Neural progenitor cell (in vitro differentiated cells): Measurements from ENCODE around the gene GLB1L2. TPM values are rescaled to one million over a fixed set of nuclear protein-coding genes. Genes with fewer than 3 reads are reported as not detected.

Source experiments
- DNase-seq: peaks from one replicate; pipeline ENCODE4 v3.0.0-alpha.2; 2016; ENCODE audit warnings: low spot score
- H2AFZ ChIP-seq: fragments of 200-600 bp; sonication (generic); replicated peaks from 2 replicates; pipeline ENCODE4 v1.6.1; 2016; ENCODE audit warnings: antibody characterized with exemption
- H3F3A ChIP-seq: fragments of 200-600 bp; sonication (generic); 2 replicates; pipeline ENCODE4 v1.6.1; 2016; ENCODE audit warnings: antibody characterized with exemption, low read depth
- H3K27ac ChIP-seq: fragments of 200-600 bp; sonication (generic); 2 replicates; pipeline ENCODE4 v1.5.1; 2016; ENCODE audit warnings: mild to moderate bottlenecking
- H3K27me3 ChIP-seq: fragments of 200-600 bp; sonication (generic); 2 replicates; pipeline ENCODE4 v1.6.1; 2016; ENCODE audit warnings: mild to moderate bottlenecking, moderate library complexity
- H3K36me3 ChIP-seq: fragments of 200-600 bp; sonication (generic); 2 replicates; pipeline ENCODE4 v1.5.1; 2016
- H3K4me1 ChIP-seq: fragments of 200-600 bp; sonication (generic); 2 replicates; pipeline ENCODE4 v1.6.1; 2016; ENCODE audit warnings: mixed run types
- H3K4me2 ChIP-seq: fragments of 200-600 bp; sonication (generic); 2 replicates; pipeline ENCODE4 v1.6.1; 2016
- H3K4me3 ChIP-seq: fragments of 200-600 bp; sonication (generic); 2 replicates; pipeline ENCODE4 v1.5.1; 2016
- H3K79me2 ChIP-seq: fragments of 200-600 bp; sonication (generic); 2 replicates; pipeline ENCODE4 v1.6.1; 2016; ENCODE audit warnings: low read depth
- H3K9ac ChIP-seq: fragments of 200-600 bp; sonication (generic); 2 replicates; pipeline ENCODE4 v1.6.1; 2016
- H3K9me3 ChIP-seq: fragments of 200-600 bp; sonication (generic); 2 replicates; pipeline ENCODE4 v1.5.1; 2016; ENCODE audit warnings: low read depth
- H4K20me1 ChIP-seq: fragments of 200-600 bp; sonication (generic); 2 replicates; pipeline ENCODE4 v1.6.1; 2016; ENCODE audit warnings: low read depth
- H3K27ac Mint-ChIP-seq: 3 replicates; pipeline ENCODE4 v1.8.0; 2021; ENCODE audit warnings: mixed read lengths
- H3K27me3 Mint-ChIP-seq: 2 replicates; pipeline ENCODE4 v1.8.0; 2022; ENCODE audit warnings: low read depth, mild to moderate bottlenecking, inconsistent platforms, moderate library complexity, mixed read lengths; ENCODE audit not compliant: insufficient read depth
- H3K36me3 Mint-ChIP-seq: 3 replicates; pipeline ENCODE4 v1.8.0; 2021; ENCODE audit warnings: mixed read lengths
- H3K4me1 Mint-ChIP-seq: 3 replicates; pipeline ENCODE4 v1.8.0; 2021; ENCODE audit warnings: mixed read lengths
- H3K4me3 Mint-ChIP-seq: 3 replicates; pipeline ENCODE4 v1.8.0; 2021; ENCODE audit warnings: mild to moderate bottlenecking, moderate library complexity, mixed read lengths
- H3K9me3 Mint-ChIP-seq: 3 replicates; pipeline ENCODE4 v1.8.0; 2020; ENCODE audit warnings: mixed read lengths
- CTCF ChIP-seq: fragments of 200-600 bp; sonication (generic); IDR thresholded peaks from 2 replicates; pipeline ENCODE4 v1.5.1; 2017; ENCODE audit warnings: antibody characterized with exemption, mild to moderate bottlenecking
- EZH2 ChIP-seq: fragments of 200-600 bp; sonication (generic); IDR thresholded peaks from 2 replicates; pipeline ENCODE4 v1.6.1; 2017; ENCODE audit warnings: antibody characterized with exemption, mild to moderate bottlenecking, moderate library complexity
- EZH2phosphoT487 ChIP-seq: fragments of 200-600 bp; sonication (generic); IDR thresholded peaks from 2 replicates; pipeline ENCODE4 v1.6.1; 2017; ENCODE audit warnings: antibody characterized with exemption
- total RNA-seq: library from RNA; depleted of rRNA; stranded (reverse); fragments of >200 nt; gene quantifications from 2 replicates; pipeline ENCODE4 v1.2.3, GENCODE V29; 2015; ENCODE audit warnings: low replicate concordance

The GLB1L2 gene
- total RNA-seq, 1 donor from 2014 or later = 2.0 TPM

- DNase-seq = peak; percentile 45
- no peak overlapping the region for H3K9ac ChIP-seq
- no peak overlapping the region for H3K27ac ChIP-seq
- H4K20me1 ChIP-seq = peaks cover 67% of the 10 kb centered on the region
- peak overlapping the region; percentile 23 for H3K27ac Mint-ChIP-seq
- H3K4me3 Mint-ChIP-seq = no peak overlapping the region
- H3K9me3 ChIP-seq = no peaks in the 10 kb centered on the region
- peaks cover 18% of the 10 kb centered on the region for H3F3A ChIP-seq
- H3K27me3 ChIP-seq = no peaks in the 10 kb centered on the region
- H2AFZ ChIP-seq = no peak overlapping the region
- peaks cover 26% of the 10 kb centered on the region for H3K4me1 ChIP-seq
- TF ChIP-seq CTCF (no peak), EZH2phosphoT487 (no peak), EZH2 (no peak)
- H3K4me2 ChIP-seq = no peak overlapping the region
- no peaks in the 10 kb centered on the region for H3K79me2 ChIP-seq
- peaks cover 22% of the 10 kb centered on the region for H3K4me1 Mint-ChIP-seq
- H3K9me3 Mint-ChIP-seq = no peaks in the 10 kb centered on the region
- H3K4me3 ChIP-seq = no peak overlapping the region
- H3K27me3 Mint-ChIP-seq = peaks cover 9% of the 10 kb centered on the region
- H3K36me3 Mint-ChIP-seq = peaks cover 3% of the 10 kb centered on the region
- no peaks in the 10 kb centered on the region for H3K36me3 ChIP-seq
Observed at GRCh38 chr11:134417871-134418840, 86.4 kb downstream of the GLB1L2 start.

- TF ChIP-seq EZH2phosphoT487 = no peak
- no peak for TF ChIP-seq EZH2
- no peak for TF ChIP-seq CTCF
- Histone ChIP-seq H3K79me2 (no peaks in the 10 kb centered on the region), H3K27ac (no peak overlapping the region), H3K4me2 (no peak overlapping the region), H2AFZ (no peak overlapping the region), H3K36me3 (no peaks in the 10 kb centered on the region), H4K20me1 (peaks cover 32% of the 10 kb centered on the region), H3K4me3 (no peak overlapping the region), H3K9ac (no peak overlapping the region), H3K9me3 (no peaks in the 10 kb centered on the region), H3K27me3 (no peaks in the 10 kb centered on the region), H3F3A (no peaks in the 10 kb centered on the region), H3K4me1 (peaks cover 13% of the 10 kb centered on the region)
- peaks cover 1% of the 10 kb centered on the region for H3K27me3 Mint-ChIP-seq
- no peak overlapping the region for H3K27ac Mint-ChIP-seq
- peaks cover 11% of the 10 kb centered on the region for H3K4me1 Mint-ChIP-seq
- H3K36me3 Mint-ChIP-seq = peaks cover 3% of the 10 kb centered on the region
- DNase-seq = no peak
- no peak overlapping the region for H3K4me3 Mint-ChIP-seq
- no peaks in the 10 kb centered on the region for H3K9me3 Mint-ChIP-seq
Observed at GRCh38 chr11:134423106-134423505, 91.3 kb downstream of the GLB1L2 start.

GRCh38 chr11:134425413-134425812 is 93.6 kb downstream of the GLB1L2 start:
- Histone ChIP-seq H2AFZ (no peak overlapping the region), H3K36me3 (no peaks in the 10 kb centered on the region), H3K79me2 (no peaks in the 10 kb centered on the region), H3K4me1 (peaks cover 17% of the 10 kb centered on the region), H3K27me3 (no peaks in the 10 kb centered on the region), H3K4me3 (no peak overlapping the region), H3K4me2 (no peak overlapping the region), H3K9ac (no peak overlapping the region), H3K9me3 (no peaks in the 10 kb centered on the region), H3K27ac (no peak overlapping the region), H3F3A (no peaks in the 10 kb centered on the region), H4K20me1 (peaks cover 20% of the 10 kb centered on the region)
- no peaks in the 10 kb centered on the region for H3K9me3 Mint-ChIP-seq
- H3K27ac Mint-ChIP-seq = no peak overlapping the region
- H3K4me1 Mint-ChIP-seq = peaks cover 22% of the 10 kb centered on the region
- H3K36me3 Mint-ChIP-seq = no peaks in the 10 kb centered on the region
- TF ChIP-seq EZH2 (no peak), CTCF (no peak), EZH2phosphoT487 (no peak)
- no peaks in the 10 kb centered on the region for H3K27me3 Mint-ChIP-seq
- H3K4me3 Mint-ChIP-seq = no peak overlapping the region
- no peak for DNase-seq

Other genes starting within 250 kb of the GLB1L2 start
- 41.0 and 45.0 TPM in 2 replicates for gene NCAPD3, start 108.0 kb upstream of the GLB1L2 start, total RNA-seq
- gene VPS26B, start 107.3 kb upstream of the GLB1L2 start, total RNA-seq = 17.6 and 19.5 TPM in 2 replicates
- gene THYN1, start 78.6 kb upstream of the GLB1L2 start, total RNA-seq = 76.0 and 109 TPM in 2 replicates
- gene ACAD8, start 78.4 kb upstream of the GLB1L2 start, total RNA-seq = 34.5 and 48.4 TPM in 2 replicates
- 0.09 TPM in 1 of 2 replicates, not detected in the other for gene GLB1L3, start 55.6 kb upstream of the GLB1L2 start, total RNA-seq
- 11.0 and 20.7 TPM in 2 replicates for gene B3GAT1, start 80.3 kb downstream of the GLB1L2 start, total RNA-seq